ENCODE data around the gene DNAH2. TPM values are rescaled to one million over a fixed set of nuclear protein-coding genes. Genes with fewer than 3 reads are reported as not detected.

The DNAH2 gene
- total and polyA plus RNA-seq, 2 of the 8 experiments (the other 6 are each of a cell fraction or from before 2014, with no cell fraction given), result 0.13 to 0.18 TPM

GRCh38 chr17:7777017-7777416 lies 59.5 kb downstream of the DNAH2 start:
- no peaks in the 10 kb centered on the region for H4K20me1 ChIP-seq (replicated peaks in 1 of 2; ENCODE audit: control insufficient read depth in 1 of 2, insufficient read depth in 2 of 2, low read length in 2 of 2)
- no peak overlapping the region for H2BK12ac ChIP-seq (ENCODE audit: low read depth, low read length)
- no peaks in the 10 kb centered on the region for H3K79me1 ChIP-seq (ENCODE audit: low read depth, low read length)
- no peak overlapping the region for H3K56ac ChIP-seq (replicated peaks; ENCODE audit: insufficient read length, low read depth, low read length)
- no peaks in the 10 kb centered on the region for H3K9me3 ChIP-seq (ENCODE audit: insufficient read depth in 2 of 2, low read depth in 1 of 2, low read length in 1 of 2)
- H3K18ac ChIP-seq (ENCODE audit: extremely low read depth, low read length), result no peak overlapping the region
- no peak for TF ChIP-seq SIX5 (IDR thresholded peaks at IDR 0.05; ENCODE audit: low read depth, low read length)
- no peak overlapping the region for H3K14ac ChIP-seq (ENCODE audit: insufficient read length)
- H3K27me3 ChIP-seq (replicated peaks in 1 of 4; ENCODE audit: control insufficient read depth in 3 of 4, extremely low read depth in 1 of 4, insufficient read depth in 3 of 4, low read length in 3 of 4), result no peaks in the 10 kb centered on the region
- H3K4ac ChIP-seq (replicated peaks; ENCODE audit: insufficient read length, low read depth, low read length), result no peak overlapping the region
- H4K8ac ChIP-seq (ENCODE audit: extremely low read depth, insufficient read depth, low read length), result no peak overlapping the region
- no peak overlapping the region for H4K91ac ChIP-seq (replicated peaks; ENCODE audit: insufficient read length, low read length)
- DNase-seq (ENCODE audit: low read depth in 1 of 2, low spot score in 2 of 2) (no peak), FAIRE-seq (no peak)
- no peak overlapping the region for H3K27ac ChIP-seq (ENCODE audit: low read depth, low read length)
- no peaks in the 10 kb centered on the region for H3K4me1 ChIP-seq (replicated peaks in 1 of 4; ENCODE audit: control insufficient read depth in 3 of 4, insufficient read depth in 4 of 4, low read length in 3 of 4)
- H2BK5ac ChIP-seq (ENCODE audit: low read depth, low read length), result no peak overlapping the region
- no peak overlapping the region for H3K23ac ChIP-seq (ENCODE audit: insufficient read length)
- no peak overlapping the region for H2AK5ac ChIP-seq (ENCODE audit: low read depth, low read length)
- WGBS, 2 experiments (ENCODE audit: extremely low coverage in 1 of 2, insufficient coverage in 1 of 2, insufficient read length in 1 of 2, insufficient replicate concordance in 2 of 2, low coverage in 1 of 2, low lambda C conversion rate in 2 of 2, missing lambda C conversion rate in 1 of 2), result 74% methylated on average over 6 of the region's 7 CpGs; no CpG with 5 or more reads in 1 of the 2 experiments
- no peak overlapping the region for H3K9ac ChIP-seq (replicated peaks in 1 of 4; ENCODE audit: extremely low read depth in 1 of 4, low read depth in 3 of 4, low read length in 3 of 4)
- H2BK20ac ChIP-seq (ENCODE audit: low read length), result no peak overlapping the region
- no peak overlapping the region for H3K4me3 ChIP-seq (ENCODE audit: extremely low read depth in 1 of 4, insufficient read depth in 2 of 4, low read depth in 3 of 4, low read length in 4 of 4)
- no peak overlapping the region for H2AFZ ChIP-seq (ENCODE audit: low read length)
- H3K4me2 ChIP-seq (ENCODE audit: insufficient read depth in 1 of 2, low read depth in 2 of 2, low read length in 2 of 2), result no peak overlapping the region
- H3K79me2 ChIP-seq (ENCODE audit: control insufficient read depth in 1 of 2, insufficient read depth in 2 of 2, low read length in 2 of 2), result no peaks in the 10 kb centered on the region
- ChIA-PET POLR2A (ENCODE audit: partially characterized antibody) (no interaction called here), CTCF (ENCODE audit: partially characterized antibody) (interaction anchor here (1.1 to 8.6 kb wide), 2 partner anchors 34 to 254 kb away, joined by 3 to 57 read pairs; no protein-coding TSS in a partner anchor)
- no peak overlapping the region for H4K5ac ChIP-seq (ENCODE audit: insufficient read length, low read depth, low read length)
- no peaks in the 10 kb centered on the region for H3K36me3 ChIP-seq (ENCODE audit: control insufficient read depth in 2 of 4, insufficient read depth in 4 of 4, low read length in 3 of 4)
- no peak overlapping the region for H2BK15ac ChIP-seq (ENCODE audit: low read length)
- H3K23me2 ChIP-seq (ENCODE audit: low read depth, low read length), result no peaks in the 10 kb centered on the region; the same call in 1 of the 2 replicates
- H2BK120ac ChIP-seq (replicated peaks; ENCODE audit: low read depth, low read length), result no peak overlapping the region
